Measurements from ENCODE around the gene MAL.

The MAL gene

GRCh38 chr2:95076705-95077529 lies 51.4 kb downstream of the MAL start:
- CTCF ChIA-PET = interaction anchor here (0.6 to 7.4 kb wide), 21 partner anchors 9 to 129 kb away, joined by 3 to 88 read pairs (median 7); partner anchors contain the start of gene MRPS5
- TF ChIP-seq CTCF (IDR thresholded peaks at IDR 0.05; ENCODE audit: control extremely low read depth, extremely low read depth, low read depth, missing control alignments) = peak; percentile 93
- peak; percentile 86 for DNase-seq (ENCODE audit: extremely low spot score)
- POLR2A ChIA-PET = no interaction called here

GRCh38 chr2:95077530-95077825 lies 52.0 kb downstream of the MAL start:
- CTCF ChIA-PET = interaction anchor here (1.3 to 7.4 kb wide), 14 partner anchors 8 to 129 kb away, joined by 3 to 88 read pairs (median 14); partner anchors contain the start of gene MRPS5
- peak; percentile 13 for TF ChIP-seq CTCF (IDR thresholded peaks at IDR 0.05; ENCODE audit: control extremely low read depth, extremely low read depth, low read depth, missing control alignments)
- DNase-seq (ENCODE audit: extremely low spot score) = no peak
- POLR2A ChIA-PET = no interaction called here

GRCh38 chr2:95077861-95078603 lies 52.5 kb downstream of the MAL start:
- POLR2A ChIA-PET = no interaction called here
- no peak for TF ChIP-seq CTCF (IDR thresholded peaks at IDR 0.05; ENCODE audit: control extremely low read depth, extremely low read depth, low read depth, missing control alignments)
- CTCF ChIA-PET = interaction anchor here (1.1 to 7.4 kb wide), 15 partner anchors 9 to 128 kb away, joined by 3 to 88 read pairs (median 11); partner anchors contain the start of gene MRPS5
- no peak for DNase-seq (ENCODE audit: extremely low spot score)

- DNase-seq (ENCODE audit: extremely low spot score) = no peak
- CTCF ChIA-PET = interaction anchor here (1.1 to 7.4 kb wide), 19 partner anchors 10 to 133 kb away, joined by 3 to 88 read pairs (median 6); partner anchors contain the start of gene MRPS5
- POLR2A ChIA-PET = interaction anchor here (0.6 kb wide), 1 partner anchor 16 kb away, joined by 3 read pairs; no protein-coding TSS in a partner anchor
- TF ChIP-seq CTCF (IDR thresholded peaks at IDR 0.05; ENCODE audit: control extremely low read depth, extremely low read depth, low read depth, missing control alignments) = no peak
Observed at GRCh38 chr2:95079199-95079683, 53.7 kb downstream of the MAL start.

GRCh38 chr2:95082477-95082876 lies 57.0 kb downstream of the MAL start:
- ChIA-PET CTCF (interaction anchor here (1.9 to 7.4 kb wide), 2 partner anchors 10 to 60 kb away, joined by 8 to 57 read pairs; no protein-coding TSS in a partner anchor), POLR2A (no interaction called here)
- no peak for DNase-seq (ENCODE audit: extremely low spot score)
- no peak for TF ChIP-seq CTCF (IDR thresholded peaks at IDR 0.05; ENCODE audit: control extremely low read depth, extremely low read depth, low read depth, missing control alignments)

- DNase-seq (ENCODE audit: extremely low spot score) = no peak
- TF ChIP-seq CTCF (IDR thresholded peaks at IDR 0.05; ENCODE audit: control extremely low read depth, extremely low read depth, low read depth, missing control alignments) = no peak
- CTCF ChIA-PET = no interaction called here
- POLR2A ChIA-PET = no interaction called here
Observed at GRCh38 chr2:95086017-95086416, 60.5 kb downstream of the MAL start.

All from GM10248 (cell line).